H1 (cell line): Measurements from ENCODE around the gene TMPRSS3. TPM values are rescaled to one million over a fixed set of nuclear protein-coding genes. Genes with fewer than 3 reads are reported as not detected.

ENCODE experiments used
- CBX5 ChIP-seq: fragments of 300-800, 300-1000 bp; sonication (generic); IDR thresholded peaks from 2 replicates; pipeline ENCODE4 v1.7.1; 2016; ENCODE audit warnings: antibody characterized with exemption, low read length, low read depth
- CTBP2 ChIP-seq: IDR thresholded peaks from 2 replicates; pipeline ENCODE4 v1.7.0; 2011; ENCODE audit warnings: borderline replicate concordance, mild to moderate bottlenecking, moderate library complexity, mixed read lengths, low read length; ENCODE audit not compliant: insufficient read depth, insufficient read length
- CTCF ChIP-seq, 3 experiments: IDR thresholded peaks; 1 replicate in 2 of 3; 2 replicates in 1 of 3; pipeline versions ENCODE4 v1.5.1 to v1.6.1; 2011; ENCODE audit warnings: low read length in 3 of 3, mild to moderate bottlenecking in 3 of 3, inconsistent platforms in 2 of 3, low read depth in 1 of 3, moderate library complexity in 1 of 3; ENCODE audit not compliant: insufficient read depth in 1 of 3; ENCODE audit errors: control extremely low read depth in 1 of 3
- FOSL1 ChIP-seq: IDR thresholded peaks from 2 replicates; pipeline ENCODE4 v1.6.1; 2011; ENCODE audit warnings: mild to moderate bottlenecking, low read depth, low read length, moderate library complexity; ENCODE audit not compliant: insufficient read depth
- JUN ChIP-seq: IDR thresholded peaks from 2 replicates; pipeline ENCODE4 v1.6.1; 2011; ENCODE audit warnings: low read depth, mild to moderate bottlenecking, improper control_type of control experiment, low read length
- MAX ChIP-seq: IDR thresholded peaks from 2 replicates; pipeline ENCODE4 v1.6.1; 2012; ENCODE audit warnings: inconsistent platforms
- SIN3A ChIP-seq, 2 experiments: IDR thresholded peaks in 1 of 2; conservative IDR thresholded peaks in 1 of 2; 2 replicates each; pipeline ENCODE4 v1.6.1; 2011 to 2012; ENCODE audit warnings: low read length in 2 of 2, improper control_type of control experiment in 1 of 2, low read depth in 1 of 2, mild to moderate bottlenecking in 1 of 2
- SIX5 ChIP-seq: IDR thresholded peaks from 2 replicates; pipeline ENCODE4 v1.6.1; 2011; ENCODE audit warnings: mild to moderate bottlenecking, low read depth, low read length
- SRF ChIP-seq: IDR thresholded peaks from 2 replicates; pipeline ENCODE4 v1.6.1; 2011; ENCODE audit warnings: mild to moderate bottlenecking, low read depth, low read length, moderate library complexity
- polyA plus RNA-seq, 7 experiments: library from polyadenylated mRNA; depleted of rRNA in 3 of 7; stranded (reverse) in 5 of 7; unstranded in 2 of 7; fragments of >200 nt in 5 of 7; fragments of 200-250 nt in 2 of 7; gene quantifications; 1 replicate in 5 of 7; 2 replicates in 1 of 7; 4 replicates in 1 of 7; pipeline versions ENCODE4 v1.2.1 to v1.2.3, GENCODE V29; 2011 to 2013; ENCODE audit warnings: missing spikeins in 2 of 7, mixed read lengths in 2 of 7
- total RNA-seq: library from RNA; stranded (reverse); fragmentation: NEBNext Ultra II Directional; extraction: Animal tissue kit (Norgen Biotek cat#: 25700); gene quantifications from 2 replicates; pipeline ENCODE4 v1.2.1, GENCODE V29; 2021

Gene TMPRSS3
- total and polyA plus RNA-seq, 2 of the 8 experiments (the other 6 are each of a cell fraction or from before 2014, with no cell fraction given), result 0.38 TPM; not detected in 1

GRCh38 chr21:42376338-42376982 is 19.4 kb downstream of the TMPRSS3 start (continued):
- TF ChIP-seq CTBP2, result no peak
- TF ChIP-seq JUN, result no peak
- no peak for TF ChIP-seq MAX
- TF ChIP-seq SIN3A (conservative IDR thresholded peaks at IDR 0.05 in 1 of 2, IDR thresholded peaks at IDR 0.05 in 1 of 2; ENCODE audit: low read depth in 1 of 2, low read length in 2 of 2), result no peak
- no peak for TF ChIP-seq SRF
- TF ChIP-seq SIX5, result no peak
- no peak for TF ChIP-seq CBX5
- TF ChIP-seq FOSL1, result no peak
- peak; percentile 30 to 42 (median 41); a peak in 3 of 4 replicates for TF ChIP-seq CTCF (IDR thresholded peaks at IDR 0.05; ENCODE audit: control extremely low read depth in 1 of 3, insufficient read depth in 1 of 3, low read depth in 1 of 3, low read length in 3 of 3)
